Tibial nerve (tissue), 4 donors: ENCODE data around the gene ANKS1A. TPM values are rescaled to one million over a fixed set of nuclear protein-coding genes. Genes with fewer than 3 reads are reported as not detected.

ENCODE experiments used
- DNase-seq, 2 donors: peaks; one replicate each; pipeline ENCODE4 v3.0.0-alpha.2; 2019; ENCODE audit warnings: low spot score in 2 of 2
- H3K27ac ChIP-seq, 4 donors: fragments of 200-600 bp; sonication (generic) in 3 of 4; one replicate each; pipeline ENCODE4 v1.5.1; 2017 to 2019; ENCODE audit warnings: mild to moderate bottlenecking in 1 of 4
- H3K27me3 ChIP-seq, 2 donors: fragments of 200-600 bp; sonication (generic) in 1 of 2; one replicate each; pipeline versions ENCODE4 v1.5.1 to v1.6.0; 2017 to 2019
- H3K36me3 ChIP-seq, 3 donors: fragments of 200-600 bp; sonication (generic); one replicate each; pipeline ENCODE4 v1.5.1; 2018 to 2019
- H3K4me1 ChIP-seq, 4 donors: fragments of 200-600 bp; sonication (generic) in 3 of 4; one replicate each; pipeline ENCODE4 v1.5.1; 2017 to 2019
- H3K4me3 ChIP-seq, 4 donors: fragments of 200-600 bp; sonication (generic) in 3 of 4; one replicate each; pipeline ENCODE4 v1.5.1; 2017 to 2019; ENCODE audit warnings: mild to moderate bottlenecking in 1 of 4, moderate library complexity in 1 of 4
- H3K9me3 ChIP-seq, 4 donors: fragments of 200-600 bp; sonication (generic) in 3 of 4; one replicate each; pipeline ENCODE4 v1.5.1; 2017 to 2019
- CTCF ChIP-seq, 5 experiments: fragments of 200-600 bp in 3 of 5; fragments of 450-650 bp in 2 of 5; sonication (generic) in 3 of 5; IDR thresholded peaks; one replicate each; pipeline ENCODE4 v1.5.1; 2016 to 2019; ENCODE audit warnings: antibody characterized with exemption in 5 of 5, mild to moderate bottlenecking in 3 of 5, moderate library complexity in 2 of 5
- EP300 ChIP-seq, 2 donors: sonication (generic); formaldehyde crosslinking; IDR thresholded peaks; one replicate each; pipeline ENCODE4 v1.6.1; 2017; ENCODE audit warnings: antibody characterized with exemption in 2 of 2, mild to moderate bottlenecking in 1 of 2
- POLR2A ChIP-seq, 2 donors: fragments of 450-650 bp; IDR thresholded peaks; one replicate each; pipeline ENCODE4 v1.6.1; 2017; ENCODE audit warnings: antibody characterized with exemption in 2 of 2, mild to moderate bottlenecking in 2 of 2, moderate library complexity in 2 of 2
- WGBS, 2 donors: methylation state at CpG; one replicate each; pipeline ENCODE4 v1.1.5; 2018; 5-methylcytosine and 5-hydroxymethylcytosine counted together
- total RNA-seq, 4 donors: library from RNA; depleted of rRNA; stranded (reverse); fragments of >200 nt; gene quantifications; one replicate each; pipeline ENCODE4 v1.1.0, GENCODE V29; 2016

ANKS1A gene
- total RNA-seq, 4 donors from 2014 or later: 39.3 to 55.9 (median 44.0) TPM

- peaks cover 8 to 99% (median 71%) of the 10 kb centered on the region in 4 donors for H3K4me1 ChIP-seq
- TF ChIP-seq CTCF (IDR thresholded peaks at IDR 0.05) (no peak), EP300 (IDR thresholded peaks at IDR 0.05) (no peak), POLR2A (IDR thresholded peaks at IDR 0.05) (no peak)
- H3K36me3 ChIP-seq: no peaks in the 10 kb centered on the region
- H3K4me3 ChIP-seq: no peak overlapping the region
- no peaks in the 10 kb centered on the region for H3K9me3 ChIP-seq
- no peak for DNase-seq
- H3K27me3 ChIP-seq: no peaks in the 10 kb centered on the region
- peak overlapping the region; percentile 0 to 90 (median 58) for H3K27ac ChIP-seq
- 52 to 58% methylated on average over 2 of the region's 2 CpGs for WGBS, 2 donors
Observed at GRCh38 chr6:35037664-35038038, 148.6 kb downstream of the ANKS1A start.

DNA sequence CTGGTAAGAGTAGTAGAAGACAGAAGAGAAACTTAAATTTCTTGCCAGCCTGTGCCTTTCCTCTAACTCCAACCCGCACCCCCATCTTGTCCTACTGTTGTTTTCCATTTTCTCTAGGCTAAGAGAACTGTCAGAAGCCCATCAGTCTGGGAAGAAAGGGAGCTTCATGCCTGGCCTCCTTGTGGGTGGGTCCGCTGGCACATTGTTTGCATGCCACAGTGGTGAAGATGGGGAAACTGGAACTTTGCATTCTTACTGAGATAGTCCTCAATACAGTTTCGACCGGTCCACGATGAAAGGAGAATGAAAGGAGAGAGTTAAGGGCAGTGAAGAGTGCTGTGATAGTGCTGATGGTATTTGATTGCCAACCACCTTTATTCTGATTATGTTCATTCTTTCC is 149.0 kb downstream of the ANKS1A start:
- no peaks in the 10 kb centered on the region for H3K36me3 ChIP-seq
- 52 to 58% methylated on average over 5 of the region's 5 CpGs for WGBS, 2 donors
- TF ChIP-seq EP300 (IDR thresholded peaks at IDR 0.05) (no peak), CTCF (IDR thresholded peaks at IDR 0.05) (no peak), POLR2A (IDR thresholded peaks at IDR 0.05) (no peak)
- no peak overlapping the region for H3K4me3 ChIP-seq
- H3K27me3 ChIP-seq: no peaks in the 10 kb centered on the region
- peaks cover 8 to 99% (median 74%) of the 10 kb centered on the region in 4 donors for H3K4me1 ChIP-seq
- no peak for DNase-seq
- H3K27ac ChIP-seq: peak overlapping the region in 3 of 4 donors; percentile 45 to 90 (median 72)
- H3K9me3 ChIP-seq: no peaks in the 10 kb centered on the region

- no peaks in the 10 kb centered on the region for H3K9me3 ChIP-seq
- no peak overlapping the region for H3K4me3 ChIP-seq
- TF ChIP-seq POLR2A (IDR thresholded peaks at IDR 0.05): no peak
- TF ChIP-seq CTCF (IDR thresholded peaks at IDR 0.05): no peak
- no peak for TF ChIP-seq EP300 (IDR thresholded peaks at IDR 0.05)
- H3K36me3 ChIP-seq: no peaks in the 10 kb centered on the region
- no peaks in the 10 kb centered on the region for H3K27me3 ChIP-seq
- peaks cover 8 to 100% (median 81%) of the 10 kb centered on the region in 4 donors for H3K4me1 ChIP-seq
- no peak for DNase-seq
- H3K27ac ChIP-seq: peak overlapping the region; percentile 50 to 93 (median 81)
- WGBS, 2 donors: 35 to 46% methylated on average over 1 of the region's 1 CpG
Observed at GRCh38 chr6:35040398-35040797, 151.3 kb downstream of the ANKS1A start.

DNA sequence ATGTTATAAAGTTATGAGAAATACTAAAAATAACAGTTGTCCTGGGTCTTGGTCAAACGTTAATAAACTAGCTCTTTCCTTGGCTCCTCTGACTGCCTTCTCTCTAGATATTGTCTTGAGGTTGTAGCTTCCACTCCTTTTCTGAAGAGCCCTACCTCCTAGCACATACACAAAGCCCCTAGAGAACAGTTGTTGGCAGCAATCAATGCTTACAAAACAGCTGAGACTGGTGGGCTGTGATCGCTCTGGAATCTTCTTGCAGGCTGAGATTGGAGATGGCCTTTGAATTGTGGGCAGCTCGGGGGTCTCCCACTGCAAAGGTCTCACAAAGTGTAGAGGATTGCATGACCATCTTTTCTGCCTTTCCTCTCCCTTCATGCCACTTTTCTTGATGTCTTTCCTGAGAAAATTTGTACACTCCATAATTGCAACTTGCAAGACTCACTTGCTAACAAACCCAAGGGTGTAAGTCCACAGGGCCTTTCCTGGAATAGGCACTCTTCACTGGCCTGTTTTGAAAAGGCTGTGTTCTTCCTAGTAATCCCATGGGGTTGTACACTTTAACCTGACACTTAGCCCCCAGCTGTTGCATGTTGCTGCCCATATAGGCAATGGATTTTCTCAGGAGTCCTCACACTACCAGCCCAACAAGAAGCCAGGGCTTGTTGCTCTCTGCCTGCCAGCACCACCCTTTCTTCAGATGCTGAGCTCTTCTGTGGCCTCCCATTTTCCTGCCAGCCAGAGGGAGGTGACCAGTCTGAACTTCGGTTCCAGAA is 152.2 kb downstream of the ANKS1A start:
- Histone ChIP-seq H3K9me3 (no peaks in the 10 kb centered on the region), H3K36me3 (no peaks in the 10 kb centered on the region), H3K27me3 (no peaks in the 10 kb centered on the region), H3K4me3 (no peak overlapping the region), H3K4me1 (peaks cover 8 to 100% (median 80%) of the 10 kb centered on the region in 4 donors), H3K27ac (peak overlapping the region; percentile 50 to 93 (median 81))
- 35 to 42% methylated on average over 4 of the region's 4 CpGs for WGBS, 2 donors
- TF ChIP-seq EP300 (IDR thresholded peaks at IDR 0.05) (no peak), POLR2A (IDR thresholded peaks at IDR 0.05) (no peak), CTCF (IDR thresholded peaks at IDR 0.05) (no peak)
- no peak for DNase-seq

GRCh38 chr6:35042031-35042815 is 153.2 kb downstream of the ANKS1A start:
- no peak for TF ChIP-seq CTCF (IDR thresholded peaks at IDR 0.05)
- TF ChIP-seq EP300 (IDR thresholded peaks at IDR 0.05): no peak
- TF ChIP-seq POLR2A (IDR thresholded peaks at IDR 0.05): no peak
- H3K9me3 ChIP-seq: no peaks in the 10 kb centered on the region
- H3K4me1 ChIP-seq: peaks cover 5 to 100% (median 78%) of the 10 kb centered on the region in 4 donors
- H3K27ac ChIP-seq: peak overlapping the region in 3 of 4 donors; percentile 74 to 93 (median 90)
- H3K27me3 ChIP-seq: no peaks in the 10 kb centered on the region
- H3K36me3 ChIP-seq: no peaks in the 10 kb centered on the region
- H3K4me3 ChIP-seq: no peak overlapping the region
- DNase-seq: no peak
- 86 to 91% methylated on average over 9 of the region's 9 CpGs for WGBS, 2 donors
